Renal pelvis (tissue), 12 donors: ENCODE data around the gene NRG2. TPM values are rescaled to one million over a fixed set of nuclear protein-coding genes. Genes with fewer than 3 reads are reported as not detected.

ENCODE experiments used
- DNase-seq: peaks from one replicate; pipeline ENCODE4 v3.0.0-alpha.2; 2013
- long read RNA-seq, 16 experiments: transcript quantifications; one replicate each; lab custom pipeline, GENCODE V29; 2026
- polyA plus RNA-seq, 3 donors: library from polyadenylated mRNA; unstranded; fragments of 120-200 nt; gene quantifications; one replicate each; pipeline ENCODE4 v1.2.1, GENCODE V29; 2013; ENCODE audit not compliant: insufficient read length in 3 of 3

Gene NRG2
- polyA plus RNA-seq: 1 to 10 TPM; 1.1 to 1.8 (median 1.8) TPM
- long read RNA-seq, donor 1: 0 reads
- long read RNA-seq, donor 2: 0 reads
- long read RNA-seq, donor 3: 0 reads
- long read RNA-seq, donor 4: 0 reads
- long read RNA-seq, donor 5: 0 reads
- long read RNA-seq, donor 6, partial matches to known transcripts: 0 of 1 reads
- long read RNA-seq, donor 6, other reads (novel, unspliced or antisense): 0 of 1 reads
- long read RNA-seq, donor 7: 0 reads
- long read RNA-seq, donor 8: 0 reads
- long read RNA-seq, donor 9: 0 reads
- long read RNA-seq, donor 10: 0 reads
- long read RNA-seq, donor 11: 0 reads
- long read RNA-seq, donor 12: 0 reads
- long read RNA-seq, donor 13: 0 reads
- long read RNA-seq, donor 14: 0 reads
- long read RNA-seq, donor 15: 0 reads
- long read RNA-seq, donor 16: 0 reads

GRCh38 chr5:140042643-140043507 is at the start of gene NRG2:
Gene NRG2, minus strand, starts transcription at chr5:140043299.
- DNase-seq: no peak

- no peak for DNase-seq
Measured at GRCh38 chr5:140090251-140090650, 47.2 kb upstream of the NRG2 start.

GRCh38 chr5:140084541-140084940 is 41.4 kb upstream of the NRG2 start:
- no peak for DNase-seq

- DNase-seq: no peak
Measured at GRCh38 chr5:140083650-140084049, 40.6 kb upstream of the NRG2 start.

DNA sequence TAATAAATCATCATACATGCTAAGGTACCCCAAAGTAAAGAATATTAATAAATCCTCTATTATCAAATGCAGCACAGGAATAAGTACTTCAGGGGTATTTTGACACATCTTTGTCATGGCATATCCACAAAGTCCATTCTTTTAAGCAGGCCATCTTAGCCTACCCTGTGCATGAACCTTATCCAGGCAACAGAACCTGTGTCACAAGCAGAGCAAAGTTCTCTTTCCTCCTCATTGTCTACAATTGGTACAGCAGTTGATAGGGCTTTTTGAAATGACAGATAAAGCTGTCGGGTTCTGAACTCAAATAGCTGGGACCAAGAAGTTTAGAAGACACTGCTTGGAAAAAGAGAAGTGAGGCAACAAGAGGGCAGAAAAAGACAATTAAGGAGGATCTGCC is 40.0 kb upstream of the NRG2 start:
- DNase-seq: no peak

DNA sequence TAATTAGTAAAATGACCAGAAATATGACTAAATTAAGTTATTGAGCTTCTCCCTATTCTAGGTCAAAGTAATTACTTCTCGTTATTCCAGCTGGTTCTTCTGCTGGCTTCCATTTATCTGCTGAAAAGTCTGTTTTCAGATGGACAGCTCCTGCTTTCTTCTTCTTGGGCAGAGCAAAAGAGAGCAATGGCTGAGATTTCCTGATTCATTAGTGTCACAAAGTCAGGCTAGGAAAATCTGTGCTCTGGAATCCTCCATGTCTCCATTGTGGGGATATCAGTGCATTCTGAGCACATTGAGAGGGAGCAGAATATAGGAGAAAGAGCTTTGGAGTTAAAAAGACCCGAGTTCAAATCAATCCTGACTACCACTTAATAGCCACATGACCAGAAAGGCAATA is 33.7 kb upstream of the NRG2 start:
- no peak for DNase-seq

GRCh38 chr5:140076142-140076541 is 33.0 kb upstream of the NRG2 start:
- DNase-seq: no peak

- DNase-seq: no peak
Measured at GRCh38 chr5:140075371-140075770, 32.3 kb upstream of the NRG2 start.

DNA sequence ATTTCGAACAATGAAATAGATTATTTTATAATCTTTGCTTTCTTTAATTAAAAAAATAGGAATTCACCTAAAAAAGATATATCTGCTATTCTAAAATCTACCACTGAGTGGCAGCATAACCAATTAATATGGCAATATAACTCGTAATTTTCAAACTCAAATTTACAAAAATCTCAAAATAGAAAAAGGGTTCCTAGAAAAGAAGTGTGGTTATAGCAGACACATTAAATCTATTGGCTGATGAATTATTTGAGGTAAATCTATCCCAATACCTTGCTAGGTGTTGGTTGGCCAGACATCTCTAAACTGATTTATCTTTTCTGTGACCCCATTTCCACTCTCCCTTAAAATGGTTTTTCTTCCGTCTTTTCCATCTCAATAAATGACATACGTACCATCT is 30.2 kb upstream of the NRG2 start:
- DNase-seq: no peak

DNA sequence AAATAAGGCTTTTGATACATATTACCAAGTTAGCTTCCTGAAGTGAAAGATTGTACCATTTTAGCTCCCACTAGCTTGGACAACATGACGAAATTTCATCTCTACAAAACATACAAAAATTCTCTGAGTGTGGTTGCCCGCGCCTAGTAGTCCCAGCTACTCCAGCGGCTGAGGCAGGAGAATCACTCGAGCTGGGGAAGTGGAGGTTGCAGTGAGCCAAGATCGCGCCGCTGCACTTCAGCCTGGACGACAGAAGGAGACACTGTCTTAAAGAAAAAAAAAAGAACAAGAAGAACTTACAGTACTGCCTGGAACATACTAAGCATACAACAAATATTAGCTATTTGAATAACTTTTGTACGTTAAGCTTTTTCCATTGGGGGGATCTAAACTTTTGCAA is 29.7 kb upstream of the NRG2 start:
- DNase-seq: no peak

- no peak for DNase-seq
Measured at GRCh38 chr5:140060816-140061215, 17.7 kb upstream of the NRG2 start.

DNA sequence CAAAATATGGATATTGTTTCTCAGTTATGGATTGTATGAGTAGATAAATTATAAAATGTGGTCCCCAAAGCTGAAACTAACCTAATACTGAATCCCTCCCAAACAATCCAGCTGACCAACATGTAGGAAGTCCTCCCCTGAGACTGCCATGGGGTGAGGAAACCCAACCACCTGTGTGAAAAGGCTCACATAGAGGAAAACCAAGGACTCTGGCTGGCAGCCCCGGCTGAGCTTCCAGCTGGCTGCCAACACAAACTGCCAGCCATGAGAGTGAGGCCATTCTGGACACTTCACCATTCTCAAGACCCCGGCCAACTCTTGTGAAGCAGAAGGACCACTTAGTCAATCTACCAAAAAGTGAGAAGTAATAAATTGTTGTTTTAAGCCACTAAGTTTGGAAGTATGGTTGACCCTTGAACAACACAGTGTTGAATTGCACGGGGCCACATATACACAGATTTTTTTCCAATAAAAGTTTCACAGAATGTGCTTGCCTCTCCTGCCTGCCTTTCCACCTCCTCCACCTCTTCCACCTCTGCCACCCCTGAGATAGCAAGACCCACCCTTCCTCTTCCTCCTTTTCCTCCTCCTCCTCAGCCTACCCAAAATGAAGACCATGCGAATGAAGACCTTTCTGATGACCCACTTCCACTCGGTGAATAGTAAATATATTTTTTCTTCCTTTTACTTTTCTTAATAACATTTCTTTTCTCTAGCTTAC is 15.3 kb upstream of the NRG2 start:
- DNase-seq: no peak

DNA sequence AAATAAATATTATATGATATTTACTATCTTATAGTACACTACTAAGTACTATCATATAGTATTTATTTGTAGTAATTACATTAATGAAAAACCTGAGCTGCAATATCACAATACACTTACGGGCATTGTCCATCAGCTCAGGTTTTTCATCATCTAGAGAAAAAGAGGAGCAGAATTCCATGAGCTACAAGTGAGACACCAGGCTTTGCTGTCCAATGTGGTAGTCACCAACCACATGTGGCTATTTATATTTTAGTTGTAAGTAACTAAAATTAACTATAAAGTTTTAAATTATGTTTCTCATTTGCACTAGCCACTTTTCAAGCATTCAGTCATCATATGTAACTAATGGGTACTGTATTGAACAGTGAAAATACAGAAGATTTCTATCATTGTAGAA is 13.8 kb upstream of the NRG2 start:
- DNase-seq: no peak

GRCh38 chr5:140055152-140055551 is 12.1 kb upstream of the NRG2 start:
- DNase-seq: no peak

GRCh38 chr5:140054086-140054689 is 11.1 kb upstream of the NRG2 start:
- no peak for DNase-seq

DNA sequence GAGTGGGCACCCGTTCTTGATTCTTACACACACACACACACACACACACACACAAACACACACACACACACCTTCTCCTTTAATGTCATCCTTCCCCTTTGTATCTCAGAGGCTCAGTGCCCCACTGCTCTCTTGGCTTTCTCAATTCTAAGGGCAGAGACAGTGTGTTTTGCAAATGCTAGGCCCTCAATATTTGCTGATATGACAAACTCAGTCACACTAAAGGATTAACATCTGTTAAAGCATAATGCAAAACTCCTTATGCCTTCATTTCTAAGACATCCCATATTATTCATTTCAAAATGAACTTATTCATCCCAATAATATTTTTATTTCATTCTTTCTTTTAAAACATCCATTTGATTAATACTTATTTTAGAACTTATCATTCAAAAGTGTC is 8.9 kb upstream of the NRG2 start:
- DNase-seq: no peak

DNA sequence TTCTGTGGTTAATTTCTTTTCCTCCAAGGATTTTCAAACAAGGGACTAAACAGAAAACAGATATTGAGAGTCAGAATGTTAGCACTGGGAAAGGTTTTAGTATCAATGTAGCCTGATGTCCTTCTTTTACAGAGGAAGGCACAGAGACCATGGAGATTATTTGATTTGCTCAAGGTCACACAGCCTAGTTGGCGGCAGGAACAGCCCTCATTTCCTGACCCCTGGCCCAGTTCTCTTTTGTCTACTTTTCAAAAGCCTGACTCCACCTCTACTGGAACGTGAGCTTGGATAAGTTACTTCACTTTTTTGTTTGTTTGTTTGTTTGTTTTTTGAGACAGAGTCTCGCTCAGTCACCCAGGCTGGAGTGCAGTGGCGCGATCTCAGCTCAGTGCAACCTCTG is 6.6 kb upstream of the NRG2 start:
- no peak for DNase-seq

GRCh38 chr5:140049205-140049604 is 6.1 kb upstream of the NRG2 start:
- no peak for DNase-seq

DNA sequence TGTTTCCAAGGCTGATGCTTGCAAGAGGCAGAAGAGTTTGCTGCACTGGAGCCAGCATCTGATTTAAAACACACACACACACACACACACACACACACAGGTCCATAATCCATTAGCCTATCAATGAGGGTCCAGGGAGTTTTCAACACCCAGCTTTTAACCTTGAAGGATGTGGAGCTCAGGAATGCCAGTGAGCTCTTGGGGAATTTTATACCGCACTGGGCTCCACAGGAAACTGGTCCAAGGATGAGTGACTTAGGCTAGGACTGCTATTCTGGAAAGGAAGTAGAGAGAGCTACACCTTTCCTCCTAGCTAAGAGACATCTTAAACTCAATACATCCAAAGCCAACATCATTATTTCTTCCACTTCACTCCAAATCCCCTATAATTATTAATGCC is 942 bp upstream of the NRG2 start:
- no peak for DNase-seq

DNA sequence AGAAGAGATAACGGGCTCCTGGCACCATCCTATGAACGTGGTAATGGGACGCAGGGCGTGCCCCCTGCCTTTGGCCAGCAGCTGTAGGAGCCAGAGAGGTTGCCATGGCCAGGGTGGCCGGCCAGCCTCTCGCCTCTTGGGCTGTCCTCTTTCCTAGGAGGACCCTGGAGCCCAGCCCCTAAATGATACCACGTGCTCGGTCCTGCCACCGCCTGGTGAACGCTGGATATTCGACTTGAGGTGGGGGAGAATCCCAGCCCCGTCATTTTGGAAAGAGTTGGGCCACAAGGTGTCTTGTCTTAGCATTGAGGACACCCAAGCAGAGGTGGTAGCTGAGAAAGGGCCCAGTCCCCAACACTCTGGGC is 391 bp upstream of the NRG2 start:
- DNase-seq: no peak

GRCh38 chr5:140042393-140042642 is 781 bp downstream of the NRG2 start:
- no peak for DNase-seq
